ENCODE measurements around the gene BMP5.

The BMP5 gene

GRCh38 chr6:55836945-55837344, 38.4 kb downstream of the BMP5 start:
- no peak for ATAC-seq
- TF ChIP-seq ESRRG (CRISPR knock-in tag; IDR thresholded peaks at IDR 0.05): no peak
- TF ChIP-seq TCF4 (CRISPR knock-in tag; IDR thresholded peaks at IDR 0.05; ENCODE audit: borderline replicate concordance): no peak
- no peak for TF ChIP-seq PATZ1 (CRISPR knock-in tag; IDR thresholded peaks at IDR 0.05; ENCODE audit: borderline replicate concordance)
- no peak for TF ChIP-seq ZC3H10 (CRISPR knock-in tag; IDR thresholded peaks at IDR 0.05)
- no peak for TF ChIP-seq CSRNP3 (CRISPR knock-in tag; IDR thresholded peaks at IDR 0.05)

GRCh38 chr6:55836481-55836880, 38.9 kb downstream of the BMP5 start:
- no peak for ATAC-seq
- TF ChIP-seq TSHZ2 (CRISPR knock-in tag; IDR thresholded peaks at IDR 0.05) (no peak), ZFP30 (CRISPR knock-in tag; IDR thresholded peaks at IDR 0.05) (no peak), ZFP3 (CRISPR knock-in tag; IDR thresholded peaks at IDR 0.05) (no peak), RARB (CRISPR knock-in tag; IDR thresholded peaks at IDR 0.05) (no peak), ISL1 (CRISPR knock-in tag; IDR thresholded peaks at IDR 0.05) (no peak), ESRRG (CRISPR knock-in tag; IDR thresholded peaks at IDR 0.05) (no peak), PPARA (CRISPR knock-in tag; IDR thresholded peaks at IDR 0.05; ENCODE audit: borderline replicate concordance) (no peak), SNAI2 (CRISPR knock-in tag; IDR thresholded peaks at IDR 0.05) (no peak), TOX (CRISPR knock-in tag; IDR thresholded peaks at IDR 0.05; ENCODE audit: borderline replicate concordance) (no peak), OSR1 (CRISPR knock-in tag; IDR thresholded peaks at IDR 0.05) (no peak), CSRNP3 (CRISPR knock-in tag; IDR thresholded peaks at IDR 0.05) (no peak), TCF4 (CRISPR knock-in tag; IDR thresholded peaks at IDR 0.05; ENCODE audit: borderline replicate concordance) (no peak), PATZ1 (CRISPR knock-in tag; IDR thresholded peaks at IDR 0.05; ENCODE audit: borderline replicate concordance) (no peak), POU6F1 (CRISPR knock-in tag; IDR thresholded peaks at IDR 0.05; ENCODE audit: borderline replicate concordance, low read depth) (no peak), BACH2 (CRISPR knock-in tag; IDR thresholded peaks at IDR 0.05; ENCODE audit: borderline replicate concordance) (no peak), CREB5 (CRISPR knock-in tag; IDR thresholded peaks at IDR 0.05; ENCODE audit: low read depth) (no peak), ZNF8 (CRISPR knock-in tag; IDR thresholded peaks at IDR 0.05) (no peak), ZNF70 (CRISPR knock-in tag; IDR thresholded peaks at IDR 0.05) (no peak)

Measured in SK-N-SH treated with all-trans-retinoic acid at 6 μM for 48 hours (cell line).